HG03280 (cell line): ENCODE measurements around the gene CSNK2B.
A peak's percentile ranks its signal among the peaks of the same experiment; 100 is the strongest.
"Not testable (repeated sequence)": the region's sequence is repeated elsewhere in the genome, so short reads cannot be mapped to it uniquely, and the experiment has no call there.

Experiments
- ATAC-seq: cut with Tn5 transposase; IDR thresholded peaks from one replicate; pipeline ENCODE4 v1.9.1; 2021; ENCODE audit warnings: mild to moderate bottlenecking, moderate library complexity; ENCODE audit not compliant: unreplicated experiment

The CSNK2B gene

GRCh38 chr6:31687860-31688693, 22.2 kb downstream of the CSNK2B start:
- ATAC-seq, result no peak

DNA sequence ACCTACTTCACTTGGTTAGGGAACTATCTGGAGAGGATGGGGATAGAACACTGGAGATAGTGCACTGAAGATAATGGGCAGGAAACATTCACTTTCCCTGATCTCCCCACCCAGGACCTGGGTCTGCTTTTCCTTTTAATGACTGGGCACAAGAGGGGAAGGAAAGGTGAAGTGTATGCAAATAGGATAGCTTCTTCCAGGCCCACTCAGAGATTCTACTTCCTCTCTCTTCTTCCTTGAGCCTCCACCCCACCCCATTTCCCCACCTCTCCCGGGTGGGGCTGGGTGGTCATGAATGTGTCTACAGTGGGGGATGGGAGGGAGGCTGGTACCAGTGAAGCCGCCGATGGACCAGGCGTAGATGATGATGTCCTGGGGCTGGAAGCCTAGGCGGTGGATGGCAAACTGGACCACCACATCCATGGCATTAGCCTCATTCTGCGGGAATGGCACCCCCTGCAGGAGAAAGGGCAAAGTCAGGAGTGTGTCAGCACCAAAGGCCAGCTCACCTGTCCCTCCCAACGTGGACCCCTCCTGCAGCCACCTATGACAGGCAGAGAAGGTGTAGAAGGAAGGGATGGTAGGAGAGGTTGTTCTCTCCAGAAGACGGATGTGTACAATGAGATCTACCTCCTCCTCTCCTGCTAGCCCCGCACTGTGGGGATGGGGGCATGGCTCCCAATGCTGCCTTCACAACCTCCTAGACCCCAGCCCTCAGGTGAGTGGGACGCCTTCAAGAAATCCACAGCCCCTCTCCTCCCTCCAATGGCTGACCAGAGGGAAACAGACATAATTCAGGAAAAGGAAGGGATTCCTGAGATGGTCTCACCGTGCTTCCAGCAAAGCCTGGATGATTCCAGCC, 23.6 kb downstream of the CSNK2B start:
- ATAC-seq, result no peak

DNA sequence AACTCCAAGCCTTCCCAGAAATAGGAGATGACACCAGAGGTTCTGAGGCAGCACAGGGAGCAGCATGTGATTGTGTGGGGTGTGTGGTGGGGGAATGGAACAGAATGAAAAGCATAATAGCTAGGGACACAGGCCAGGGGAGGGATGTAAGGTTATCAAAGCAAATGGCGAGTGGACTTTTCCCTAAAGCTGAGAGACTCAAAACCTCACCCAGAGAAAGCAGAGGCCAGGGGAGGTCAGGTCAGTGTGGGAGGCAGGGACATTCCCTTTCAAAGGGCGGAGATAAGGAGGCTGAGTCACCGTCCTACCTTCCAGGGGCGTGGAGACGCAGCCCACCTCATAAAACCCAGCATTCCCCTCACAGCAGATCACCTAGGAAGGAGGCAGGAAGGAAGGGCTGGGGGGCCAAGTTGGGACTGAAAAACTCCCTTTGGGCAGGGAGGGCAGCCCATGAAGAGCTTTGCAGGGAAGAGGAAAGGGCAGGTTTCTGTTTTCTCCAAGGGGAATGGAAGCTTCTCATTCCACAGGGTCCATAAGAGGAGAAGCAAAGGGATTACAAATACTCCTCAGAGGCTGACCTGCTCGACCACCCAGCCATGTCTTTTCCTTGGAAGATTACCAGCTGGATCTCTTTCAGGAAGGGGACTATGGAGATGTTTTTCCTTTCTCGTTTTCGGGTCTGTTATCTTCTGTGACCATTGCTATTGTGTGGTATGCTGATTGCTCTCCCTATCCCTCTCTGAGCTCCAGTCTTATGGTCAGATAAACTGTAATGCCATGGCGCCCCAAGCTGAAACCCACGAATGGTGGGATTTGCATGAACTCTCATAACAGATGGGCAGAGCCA, 24.6 kb downstream of the CSNK2B start:
- no peak for ATAC-seq

DNA sequence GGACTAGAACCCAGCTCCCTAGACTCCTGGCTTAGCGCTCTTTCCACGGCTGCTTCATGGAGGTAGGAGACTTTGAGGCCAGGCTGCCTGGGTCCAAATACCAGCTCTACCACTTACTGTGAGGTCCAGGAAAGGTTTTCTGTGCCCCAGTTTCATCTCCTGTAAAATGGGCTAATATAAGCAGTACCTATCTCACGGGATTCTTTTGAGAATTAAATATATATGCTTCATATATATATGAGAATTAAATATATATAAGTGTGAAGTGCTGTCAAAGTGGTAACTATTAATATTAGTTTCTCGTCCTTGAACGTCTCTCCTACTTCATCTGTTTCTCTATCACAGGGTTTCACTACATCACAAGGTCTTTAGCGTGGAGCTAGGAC, 25.2 kb downstream of the CSNK2B start:
- ATAC-seq, result no peak

DNA sequence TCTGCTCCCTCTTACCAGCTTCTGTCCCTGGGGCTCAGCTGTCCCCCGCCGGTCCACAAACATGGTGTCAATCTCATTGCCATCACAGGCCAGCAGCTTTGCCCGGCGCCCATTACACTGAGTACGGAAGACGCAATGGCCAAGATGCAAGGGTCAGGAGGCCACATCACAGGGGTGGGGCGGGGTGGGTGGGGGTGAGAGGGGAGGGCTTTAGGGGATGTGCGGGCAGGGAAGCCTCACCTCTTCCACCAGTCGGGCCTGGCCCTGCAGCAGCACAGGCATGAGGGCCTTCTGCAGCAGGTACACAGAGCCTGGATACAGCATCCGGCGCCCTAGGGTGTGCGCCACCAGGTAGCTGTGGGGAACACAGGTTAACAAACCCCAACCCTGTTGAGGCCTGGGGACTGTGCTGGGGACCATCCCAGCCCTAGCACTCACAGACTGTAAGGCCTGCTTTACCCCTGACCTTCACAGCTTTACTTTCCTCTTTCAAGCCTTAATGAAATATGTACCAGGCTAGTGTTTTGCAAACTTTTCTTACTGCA, 25.8 kb downstream of the CSNK2B start:
- ATAC-seq, result no peak

GRCh38 chr6:31692353-31692752, 26.5 kb downstream of the CSNK2B start:
- no peak for ATAC-seq

DNA sequence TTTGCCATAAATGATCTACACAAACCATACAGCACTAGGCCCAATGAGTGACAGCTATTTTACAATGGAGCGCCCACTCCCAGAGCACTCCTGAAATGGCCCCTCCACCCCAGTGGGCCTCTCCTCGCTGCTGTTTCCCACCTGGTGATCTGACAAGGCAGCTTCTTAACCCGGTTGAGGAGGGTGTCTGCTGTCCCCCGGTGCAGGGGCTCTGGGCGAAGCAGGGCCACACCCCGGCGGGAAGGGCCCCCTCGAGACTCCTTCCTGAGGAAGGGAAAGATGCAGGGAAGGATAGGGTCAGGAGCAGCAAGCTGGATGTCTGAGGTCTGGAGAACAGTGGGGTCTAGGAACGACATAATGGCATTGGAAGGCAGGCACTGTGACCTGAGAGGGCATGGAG, 27.0 kb downstream of the CSNK2B start:
- ATAC-seq, result no peak

- ATAC-seq, result no peak
Measured at GRCh38 chr6:31693535-31693934, 27.7 kb downstream of the CSNK2B start.

DNA sequence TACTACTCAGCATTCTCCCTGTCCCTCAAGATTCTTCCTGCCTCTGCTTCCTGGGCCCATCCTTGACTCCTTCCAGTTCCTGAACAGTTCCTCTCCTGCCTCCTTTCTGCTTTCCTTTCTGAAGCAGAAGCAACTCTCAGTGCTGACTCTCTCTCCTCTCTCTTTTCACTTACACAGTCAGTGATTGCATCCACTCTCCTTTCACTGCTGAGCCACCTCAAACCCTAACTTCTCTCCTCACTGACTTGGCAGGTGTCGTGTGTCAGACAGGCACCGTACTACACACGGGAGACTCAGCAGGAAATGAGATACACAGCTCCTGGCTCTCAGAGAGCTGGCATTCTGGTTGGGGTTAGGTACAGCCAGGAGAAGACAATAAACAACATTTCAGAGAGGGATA, 31.7 kb downstream of the CSNK2B start:
- no peak for ATAC-seq

DNA sequence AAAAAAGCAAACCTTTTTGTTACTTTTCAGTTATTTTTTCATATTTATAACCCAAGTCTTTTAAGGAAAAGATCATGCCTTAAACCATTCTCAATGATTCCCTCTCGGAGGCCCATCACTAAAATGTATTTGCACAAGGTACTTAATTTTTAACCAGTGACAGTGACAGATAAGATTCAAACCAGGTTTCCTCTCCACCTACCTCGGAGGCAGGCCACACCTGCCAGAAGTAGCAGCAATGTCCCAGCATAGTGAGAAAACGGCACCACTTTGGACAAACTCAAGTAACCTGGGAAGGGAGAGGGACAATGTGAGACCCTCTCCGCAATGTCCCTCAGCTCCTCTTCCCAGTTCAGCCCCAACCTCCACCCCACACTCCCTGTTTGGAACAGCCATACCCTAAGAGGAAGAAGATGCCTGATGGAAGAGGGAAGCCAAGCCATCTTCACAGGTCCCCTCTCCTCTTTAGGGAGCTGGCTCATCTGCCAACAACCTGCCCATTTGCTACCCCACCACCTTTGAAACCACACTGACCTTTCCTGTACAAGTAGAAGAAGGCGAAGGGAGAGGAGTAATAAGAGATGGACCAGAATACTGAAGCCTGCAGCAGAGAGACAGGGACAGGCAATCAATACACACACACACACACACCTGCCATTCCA, 35.0 kb downstream of the CSNK2B start:
- no peak for ATAC-seq

- no peak for ATAC-seq
Measured at GRCh38 chr6:31701666-31702404, 36.0 kb downstream of the CSNK2B start.

- ATAC-seq, result no peak
Measured at GRCh38 chr6:31702405-31702818, 36.5 kb downstream of the CSNK2B start.

DNA sequence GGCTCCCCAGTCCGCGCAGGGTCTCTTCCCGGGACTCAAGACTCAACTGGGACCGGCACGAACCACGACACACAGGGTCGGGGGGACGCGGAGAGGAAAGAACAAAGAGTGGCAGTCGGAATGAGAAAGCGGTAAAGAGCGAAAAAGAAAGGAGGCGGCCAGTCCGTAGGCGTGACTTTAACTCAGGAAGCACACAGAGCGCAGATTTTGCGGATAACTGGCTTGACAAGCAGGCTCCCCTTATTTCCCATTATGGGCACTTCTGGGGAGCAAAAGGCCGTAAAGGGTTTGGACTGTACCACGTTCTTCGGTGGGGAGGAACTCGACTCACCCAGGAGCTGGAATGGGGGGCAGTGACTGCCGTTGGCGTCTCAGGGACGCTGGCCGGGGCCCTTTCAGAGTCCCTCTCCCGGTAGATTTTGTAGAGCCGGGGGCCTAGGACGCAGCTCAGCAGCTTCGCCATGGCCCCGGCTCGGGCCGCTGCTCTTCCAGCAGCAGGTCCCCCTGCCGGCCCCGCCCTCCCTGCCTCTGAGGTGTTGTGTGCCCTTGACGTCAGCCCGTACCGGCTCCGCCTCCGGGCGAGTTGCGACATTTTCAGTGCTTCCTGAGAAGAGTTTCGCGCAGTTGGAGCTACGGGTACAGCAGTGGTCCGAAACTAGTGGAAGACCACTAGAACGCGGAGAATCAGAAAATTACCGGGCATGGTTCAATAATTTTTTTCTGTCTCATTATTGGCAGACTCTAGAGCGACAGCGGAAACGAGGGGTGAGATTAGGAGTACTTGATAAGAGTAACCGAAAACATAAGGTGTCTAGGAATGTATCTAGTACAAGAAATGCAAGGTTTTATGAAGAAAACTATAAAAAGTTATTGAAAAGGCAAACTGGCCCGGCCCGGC, 37.2 kb downstream of the CSNK2B start, which contains the start of gene ABHD16A:
TSS of gene ABHD16A (minus strand) at position 506 of the 898 bp plus-strand sequence. CDS start at position 463, 43 bp downstream.
- ATAC-seq, result peak; percentile 93

DNA sequence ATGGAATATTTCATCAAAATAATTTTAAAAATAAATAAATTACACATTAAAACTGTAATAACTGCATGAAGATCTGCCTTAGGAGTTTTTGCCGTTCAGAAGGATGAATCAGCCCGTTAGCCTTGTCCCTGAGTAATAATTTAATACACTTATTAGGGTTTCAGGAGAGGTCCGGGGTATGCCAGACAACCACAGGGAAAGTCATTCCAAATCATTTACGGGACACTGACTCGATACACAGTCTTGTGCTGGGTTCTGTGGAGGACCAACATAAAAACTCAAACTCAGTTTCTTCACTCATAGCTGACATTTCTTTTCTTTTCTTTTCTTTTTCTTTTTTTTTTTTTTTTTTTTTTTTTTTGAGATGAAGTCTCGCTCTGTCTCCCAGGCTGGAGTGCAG, 40.1 kb downstream of the CSNK2B start:
- ATAC-seq, result no peak

GRCh38 chr6:31706599-31706998, 40.7 kb downstream of the CSNK2B start, which contains the start of gene LY6G6F:
LY6G6F (plus strand) TSS chr6:31706866; CDS start chr6:31706907, 41 bp downstream.
- ATAC-seq, result no peak

DNA sequence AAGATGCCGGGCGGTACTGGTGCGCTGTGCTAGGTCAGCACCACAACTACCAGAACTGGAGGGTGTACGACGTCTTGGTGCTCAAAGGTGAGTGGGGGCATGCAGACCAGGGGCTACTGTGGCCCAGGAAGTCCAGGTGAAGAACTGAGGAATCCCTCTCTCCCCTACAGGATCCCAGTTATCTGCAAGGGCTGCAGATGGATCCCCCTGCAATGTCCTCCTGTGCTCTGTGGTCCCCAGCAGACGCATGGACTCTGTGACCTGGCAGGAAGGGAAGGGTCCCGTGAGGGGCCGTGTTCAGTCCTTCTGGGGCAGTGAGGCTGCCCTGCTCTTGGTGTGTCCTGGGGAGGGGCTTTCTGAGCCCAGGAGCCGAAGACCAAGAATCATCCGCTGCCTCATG, 41.8 kb downstream of the CSNK2B start:
- no peak for ATAC-seq

DNA sequence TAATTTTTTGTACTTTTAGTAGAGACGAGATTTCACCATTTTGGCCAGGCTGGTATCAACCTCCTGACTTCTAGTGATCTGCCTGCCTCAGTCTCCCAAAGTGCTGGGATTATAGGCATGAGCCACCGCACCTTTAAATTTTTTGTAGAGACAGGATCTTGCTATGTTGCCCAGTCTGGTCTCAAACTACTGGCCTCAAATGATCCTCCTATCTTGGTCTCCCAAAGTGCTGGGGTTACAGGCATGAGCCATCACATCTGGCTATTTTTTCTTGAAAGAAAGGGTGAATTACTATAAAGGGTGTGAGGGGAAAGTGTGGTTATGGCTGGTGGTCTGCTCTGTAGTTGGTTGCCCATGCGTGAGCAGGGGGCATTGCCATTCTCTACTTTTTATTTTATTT, 42.3 kb downstream of the CSNK2B start:
- ATAC-seq, result no peak

DNA sequence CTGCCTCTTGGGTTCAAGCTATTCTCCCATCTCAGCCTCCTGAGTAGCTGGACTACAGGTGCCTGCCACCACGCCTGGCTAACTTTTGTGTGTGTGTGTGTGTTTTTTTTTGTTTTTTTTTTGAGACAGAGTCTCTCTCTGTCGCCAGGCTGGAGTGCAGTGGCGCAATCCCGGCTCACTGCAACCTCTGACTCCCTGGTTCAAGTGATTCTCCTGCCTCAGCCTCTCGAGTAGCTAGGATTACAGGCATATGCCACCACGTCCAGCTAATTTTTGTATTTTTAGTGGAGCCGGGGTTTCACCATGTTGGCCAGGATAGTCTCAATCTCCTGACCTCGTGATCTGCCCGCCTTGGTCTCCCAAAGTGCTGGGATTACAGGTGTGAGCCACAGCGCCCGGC, 43.3 kb downstream of the CSNK2B start:
- not testable (repeated sequence) for ATAC-seq
